ENCODE data around the gene PRKCE. TPM values are rescaled to one million over a fixed set of nuclear protein-coding genes. Genes with fewer than 3 reads are reported as not detected.
A peak's percentile ranks its signal among the peaks of the same experiment; 100 is the strongest.

Gene PRKCE
- total RNA-seq, 1 experiment from 2014 or later: 14.0 TPM

DNA sequence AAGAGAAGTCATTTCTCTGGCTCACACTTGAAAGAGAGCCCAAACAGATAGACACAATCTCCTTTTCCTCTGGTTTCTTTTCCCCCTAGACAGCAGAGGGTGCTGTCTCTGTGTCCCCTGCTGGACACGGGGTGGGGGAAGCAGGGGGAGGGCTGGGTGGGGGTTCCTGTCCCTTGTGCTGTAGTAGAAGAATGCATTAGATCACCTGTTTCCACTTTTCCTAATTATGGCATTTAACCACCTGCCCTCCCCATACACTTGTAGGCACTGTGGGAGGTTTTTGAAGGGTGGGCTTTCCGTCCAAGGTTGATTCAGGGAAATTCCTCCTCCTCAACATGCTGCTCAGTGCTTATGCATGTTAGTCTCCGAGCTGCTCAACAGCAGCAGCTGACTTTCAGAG is 439.5 kb downstream of the PRKCE start:
- no peaks in the 10 kb centered on the region for H3K27me3 ChIP-seq (ENCODE audit: control insufficient read depth, insufficient read depth, low read length)
- in situ Hi-C loops (cut with HindIII; ENCODE audit: low pct_unique_long_range_greater_than_20kb, low sequenced_read_pairs) (no loop called here), intact Hi-C loops (cut with micrococcal nuclease; ENCODE audit: unreplicated experiment) (no loop called here)
- DNase-seq (ENCODE audit: low read depth, low spot score) (no peak), ATAC-seq (no peak)
- CTCF ChIA-PET: no interaction called here
- BruUV-seq (replicated peaks): no TSS peak
- no peaks in the 10 kb centered on the region for H3K36me3 ChIP-seq (ENCODE audit: control insufficient read depth, insufficient read depth, low read length)
- H3K27ac ChIP-seq (ENCODE audit: low read length): no peak overlapping the region
- POLR2A ChIA-PET: no interaction called here
- TF ChIP-seq TCF7L2 (IDR thresholded peaks at IDR 0.05; ENCODE audit: low read depth, low read length): no peak
- TF ChIP-seq, protein P1, sequence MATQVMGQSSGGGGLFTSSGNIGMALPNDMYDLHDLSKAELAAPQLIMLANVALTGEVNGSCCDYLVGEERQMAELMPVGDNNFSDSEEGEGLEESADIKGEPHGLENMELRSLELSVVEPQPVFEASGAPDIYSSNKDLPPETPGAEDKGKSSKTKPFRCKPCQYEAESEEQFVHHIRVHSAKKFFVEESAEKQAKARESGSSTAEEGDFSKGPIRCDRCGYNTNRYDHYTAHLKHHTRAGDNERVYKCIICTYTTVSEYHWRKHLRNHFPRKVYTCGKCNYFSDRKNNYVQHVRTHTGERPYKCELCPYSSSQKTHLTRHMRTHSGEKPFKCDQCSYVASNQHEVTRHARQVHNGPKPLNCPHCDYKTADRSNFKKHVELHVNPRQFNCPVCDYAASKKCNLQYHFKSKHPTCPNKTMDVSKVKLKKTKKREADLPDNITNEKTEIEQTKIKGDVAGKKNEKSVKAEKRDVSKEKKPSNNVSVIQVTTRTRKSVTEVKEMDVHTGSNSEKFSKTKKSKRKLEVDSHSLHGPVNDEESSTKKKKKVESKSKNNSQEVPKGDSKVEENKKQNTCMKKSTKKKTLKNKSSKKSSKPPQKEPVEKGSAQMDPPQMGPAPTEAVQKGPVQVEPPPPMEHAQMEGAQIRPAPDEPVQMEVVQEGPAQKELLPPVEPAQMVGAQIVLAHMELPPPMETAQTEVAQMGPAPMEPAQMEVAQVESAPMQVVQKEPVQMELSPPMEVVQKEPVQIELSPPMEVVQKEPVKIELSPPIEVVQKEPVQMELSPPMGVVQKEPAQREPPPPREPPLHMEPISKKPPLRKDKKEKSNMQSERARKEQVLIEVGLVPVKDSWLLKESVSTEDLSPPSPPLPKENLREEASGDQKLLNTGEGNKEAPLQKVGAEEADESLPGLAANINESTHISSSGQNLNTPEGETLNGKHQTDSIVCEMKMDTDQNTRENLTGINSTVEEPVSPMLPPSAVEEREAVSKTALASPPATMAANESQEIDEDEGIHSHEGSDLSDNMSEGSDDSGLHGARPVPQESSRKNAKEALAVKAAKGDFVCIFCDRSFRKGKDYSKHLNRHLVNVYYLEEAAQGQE (IDR thresholded peaks at IDR 0.05; ENCODE audit: insufficient read depth in 1 of 2, low read depth in 2 of 2, low read length in 1 of 2): no peak
- no peak for TF ChIP-seq POLR2AphosphoS5 (IDR thresholded peaks at IDR 0.05; ENCODE audit: low read depth, low read length)
- TF ChIP-seq, protein P2, sequence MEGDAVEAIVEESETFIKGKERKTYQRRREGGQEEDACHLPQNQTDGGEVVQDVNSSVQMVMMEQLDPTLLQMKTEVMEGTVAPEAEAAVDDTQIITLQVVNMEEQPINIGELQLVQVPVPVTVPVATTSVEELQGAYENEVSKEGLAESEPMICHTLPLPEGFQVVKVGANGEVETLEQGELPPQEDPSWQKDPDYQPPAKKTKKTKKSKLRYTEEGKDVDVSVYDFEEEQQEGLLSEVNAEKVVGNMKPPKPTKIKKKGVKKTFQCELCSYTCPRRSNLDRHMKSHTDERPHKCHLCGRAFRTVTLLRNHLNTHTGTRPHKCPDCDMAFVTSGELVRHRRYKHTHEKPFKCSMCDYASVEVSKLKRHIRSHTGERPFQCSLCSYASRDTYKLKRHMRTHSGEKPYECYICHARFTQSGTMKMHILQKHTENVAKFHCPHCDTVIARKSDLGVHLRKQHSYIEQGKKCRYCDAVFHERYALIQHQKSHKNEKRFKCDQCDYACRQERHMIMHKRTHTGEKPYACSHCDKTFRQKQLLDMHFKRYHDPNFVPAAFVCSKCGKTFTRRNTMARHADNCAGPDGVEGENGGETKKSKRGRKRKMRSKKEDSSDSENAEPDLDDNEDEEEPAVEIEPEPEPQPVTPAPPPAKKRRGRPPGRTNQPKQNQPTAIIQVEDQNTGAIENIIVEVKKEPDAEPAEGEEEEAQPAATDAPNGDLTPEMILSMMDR (IDR thresholded peaks at IDR 0.05): 0 out of 2 replicates have a peak, but pooled peaks have one; percentile 12
- no peak for TF ChIP-seq SIN3A (IDR thresholded peaks at IDR 0.05; ENCODE audit: borderline replicate concordance, insufficient read depth, low read depth, low read length)
- peaks cover 6% of the 10 kb centered on the region; the same call in 1 of the 2 replicates for H3K9me3 ChIP-seq (ENCODE audit: control insufficient read depth, insufficient read depth, low read depth, low read length)
- no peak overlapping the region for H3K4me3 ChIP-seq (ENCODE audit: low read depth in 2 of 2, low read length in 2 of 2)
- no peaks in the 10 kb centered on the region for H3K4me1 ChIP-seq (ENCODE audit: control insufficient read depth, insufficient read depth, low read length)

DNA sequence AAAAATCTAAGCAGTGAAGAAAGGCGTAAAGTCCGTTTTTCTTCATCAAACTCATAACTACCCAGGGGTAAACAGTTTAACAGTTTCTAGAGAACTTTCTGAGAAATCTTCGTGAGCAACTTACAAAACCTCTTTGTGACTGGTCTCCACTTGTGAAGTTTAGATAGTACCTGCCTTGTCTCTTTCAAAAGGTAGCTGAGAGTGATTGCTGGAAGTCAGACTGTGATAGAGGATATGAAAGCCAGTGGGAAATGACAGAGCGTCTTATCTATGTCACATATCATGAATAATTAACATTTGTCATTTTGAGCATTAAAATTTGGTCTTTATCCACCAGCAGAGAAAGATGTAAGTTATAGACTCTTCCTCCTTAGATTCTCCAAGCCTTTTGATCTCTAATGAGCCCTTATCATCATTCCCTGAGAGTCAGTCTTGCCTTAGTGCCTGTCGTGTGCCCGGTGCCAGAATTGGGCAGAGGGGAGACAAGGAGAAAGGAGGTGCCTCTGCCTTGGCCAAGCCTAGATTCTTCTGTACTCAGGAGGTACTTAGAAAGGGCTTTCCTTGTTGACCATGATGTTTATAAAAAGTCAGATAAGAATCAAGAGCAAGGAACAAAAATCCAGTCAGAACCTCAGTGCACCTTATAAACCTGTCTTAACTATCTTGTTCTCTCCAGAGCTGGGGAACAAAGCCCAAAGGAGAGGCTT is 440.6 kb downstream of the PRKCE start:
- ChIA-PET CTCF (no interaction called here), POLR2A (no interaction called here)
- ATAC-seq (no peak), DNase-seq (ENCODE audit: low read depth, low spot score) (no peak)
- BruUV-seq (replicated peaks): no TSS peak
- no peaks in the 10 kb centered on the region for H3K4me1 ChIP-seq (ENCODE audit: control insufficient read depth, insufficient read depth, low read length)
- H3K27me3 ChIP-seq (ENCODE audit: control insufficient read depth, insufficient read depth, low read length): no peaks in the 10 kb centered on the region
- intact Hi-C loops (cut with micrococcal nuclease; ENCODE audit: unreplicated experiment) (no loop called here), in situ Hi-C loops (cut with HindIII; ENCODE audit: low pct_unique_long_range_greater_than_20kb, low sequenced_read_pairs) (no loop called here)
- TF ChIP-seq, protein P2 (IDR thresholded peaks at IDR 0.05): no peak
- no peak overlapping the region for H3K27ac ChIP-seq (ENCODE audit: low read length)
- H3K36me3 ChIP-seq (ENCODE audit: control insufficient read depth, insufficient read depth, low read length): no peaks in the 10 kb centered on the region
- peaks cover 6% of the 10 kb centered on the region; the same call in 1 of the 2 replicates for H3K9me3 ChIP-seq (ENCODE audit: control insufficient read depth, insufficient read depth, low read depth, low read length)
- no peak overlapping the region for H3K4me3 ChIP-seq (ENCODE audit: low read depth in 2 of 2, low read length in 2 of 2)
